Measurements from ENCODE around the gene NUFIP1. TPM values are rescaled to one million over a fixed set of nuclear protein-coding genes. Genes with fewer than 3 reads are reported as not detected.
A peak's percentile ranks its signal among the peaks of the same experiment; 100 is the strongest.
"Not testable (repeated sequence)": the region's sequence is repeated elsewhere in the genome, so short reads cannot be mapped to it uniquely, and the experiment has no call there.

NUFIP1 gene
- polyA plus RNA-seq, 4 donors: 1.3 to 8.2 (median 2.1) TPM

DNA sequence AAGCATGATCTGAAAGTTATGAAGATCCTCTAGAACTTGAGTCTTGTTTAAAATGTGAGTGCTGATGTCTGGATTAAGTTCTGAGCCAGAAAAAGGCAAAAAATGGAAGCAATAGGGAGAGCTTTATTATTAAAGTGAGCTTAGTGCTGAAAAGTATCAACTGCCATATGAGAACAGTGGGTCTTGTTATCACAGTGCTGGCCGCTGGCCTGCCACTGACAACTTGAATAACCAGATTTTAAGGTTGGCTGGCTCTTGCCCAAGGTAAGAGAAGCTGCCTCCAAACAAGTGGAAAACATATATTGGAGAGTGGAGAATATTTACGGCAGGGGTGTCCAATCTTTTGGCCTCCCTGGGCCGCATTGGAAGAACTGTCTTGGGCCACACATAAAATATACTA is 33.9 kb downstream of the NUFIP1 start:
- no peaks in the 10 kb centered on the region for H3K4me1 ChIP-seq (ENCODE audit: control insufficient read depth in 3 of 3, insufficient read depth in 2 of 3, low read depth in 1 of 3, low read length in 2 of 3)
- H3K36me3 ChIP-seq (ENCODE audit: control insufficient read depth in 3 of 3, insufficient read depth in 2 of 3, low read depth in 1 of 3, low read length in 3 of 3): peaks cover 2 to 14% (median 2%) of the 10 kb centered on the region in 3 donors
- H3K9me3 ChIP-seq (ENCODE audit: control insufficient read depth in 2 of 2, insufficient read depth in 1 of 2, low read depth in 1 of 2, low read length in 1 of 2): no peaks in the 10 kb centered on the region
- no peaks in the 10 kb centered on the region for H3K27me3 ChIP-seq (ENCODE audit: control insufficient read depth in 3 of 3, insufficient read depth in 3 of 3, low read length in 3 of 3)
- FAIRE-seq (no peak), DNase-seq (no peak)
- no peak overlapping the region for H3K27ac ChIP-seq (ENCODE audit: low read depth in 1 of 3, low read length in 2 of 3)
- WGBS, 3 donors: 71 to 86% (median 77%) methylated on average over 3 of the region's 3 CpGs
- H3K4me3 ChIP-seq (ENCODE audit: low read depth in 1 of 3, low read length in 3 of 3): no peak overlapping the region

DNA sequence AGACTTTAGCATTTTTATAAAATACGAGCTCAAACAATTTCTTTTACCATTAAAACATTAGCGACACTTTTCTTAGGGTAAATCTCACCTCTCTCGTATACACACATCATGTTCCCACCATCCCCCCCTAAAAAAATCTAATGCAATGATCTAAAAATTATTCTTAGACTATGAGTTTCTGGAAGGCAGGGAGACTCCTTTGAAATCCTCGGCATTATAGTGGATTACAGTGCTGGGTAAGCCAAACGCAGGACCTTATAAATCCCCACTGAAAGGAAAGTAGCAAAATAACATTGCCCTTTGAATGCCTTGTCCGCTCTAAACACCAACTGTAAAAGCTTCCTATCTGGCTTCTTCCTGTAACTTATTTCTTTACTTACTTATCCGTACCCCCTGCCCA is 35.0 kb downstream of the NUFIP1 start:
- no peaks in the 10 kb centered on the region for H3K9me3 ChIP-seq (ENCODE audit: control insufficient read depth in 2 of 2, insufficient read depth in 1 of 2, low read depth in 1 of 2, low read length in 1 of 2)
- WGBS, 3 donors: 94 to 98% (median 97%) methylated on average over 7 of the region's 7 CpGs
- DNase-seq (no peak), FAIRE-seq (no peak)
- H3K27ac ChIP-seq (ENCODE audit: low read depth in 1 of 3, low read length in 2 of 3): no peak overlapping the region
- H3K4me3 ChIP-seq (ENCODE audit: low read depth in 1 of 3, low read length in 3 of 3): no peak overlapping the region
- no peaks in the 10 kb centered on the region for H3K4me1 ChIP-seq (ENCODE audit: control insufficient read depth in 3 of 3, insufficient read depth in 2 of 3, low read depth in 1 of 3, low read length in 2 of 3)
- no peaks in the 10 kb centered on the region for H3K27me3 ChIP-seq (ENCODE audit: control insufficient read depth in 3 of 3, insufficient read depth in 3 of 3, low read length in 3 of 3)
- peaks cover 2 to 16% (median 2%) of the 10 kb centered on the region in 3 donors for H3K36me3 ChIP-seq (ENCODE audit: control insufficient read depth in 3 of 3, insufficient read depth in 2 of 3, low read depth in 1 of 3, low read length in 3 of 3)

DNA sequence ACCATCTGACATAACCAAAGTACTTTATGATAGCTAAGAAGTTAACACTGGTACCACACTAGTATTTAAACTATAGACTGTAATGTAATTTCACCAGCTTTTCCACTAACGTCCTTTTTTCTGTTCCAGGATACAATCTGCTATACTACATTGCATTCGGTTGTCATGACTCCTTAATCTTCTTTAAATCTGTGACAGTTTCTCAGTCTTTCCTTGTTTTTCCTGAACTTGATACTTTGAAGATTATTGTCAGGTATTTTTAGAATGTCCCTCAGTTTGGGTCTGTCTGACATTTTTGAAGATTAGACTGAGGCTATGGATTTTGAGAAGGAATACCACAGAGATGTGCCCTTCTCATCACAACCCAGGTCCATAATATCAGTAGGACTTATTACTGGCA is 36.6 kb downstream of the NUFIP1 start:
- no peaks in the 10 kb centered on the region for H3K27me3 ChIP-seq (ENCODE audit: control insufficient read depth in 3 of 3, insufficient read depth in 3 of 3, low read length in 3 of 3)
- H3K36me3 ChIP-seq (ENCODE audit: control insufficient read depth in 3 of 3, insufficient read depth in 2 of 3, low read depth in 1 of 3, low read length in 3 of 3): peaks cover 2 to 16% (median 2%) of the 10 kb centered on the region in 3 donors
- DNase-seq (no peak), FAIRE-seq (no peak)
- 88 to 91% (median 88%) methylated on average over 2 of the region's 2 CpGs for WGBS, 3 donors
- no peak overlapping the region for H3K27ac ChIP-seq (ENCODE audit: low read depth in 1 of 3, low read length in 2 of 3)
- H3K9me3 ChIP-seq (ENCODE audit: control insufficient read depth in 2 of 2, insufficient read depth in 1 of 2, low read depth in 1 of 2, low read length in 1 of 2): no peaks in the 10 kb centered on the region
- H3K4me1 ChIP-seq (ENCODE audit: control insufficient read depth in 3 of 3, insufficient read depth in 2 of 3, low read depth in 1 of 3, low read length in 2 of 3): no peaks in the 10 kb centered on the region
- H3K4me3 ChIP-seq (ENCODE audit: low read depth in 1 of 3, low read length in 3 of 3): no peak overlapping the region

DNA sequence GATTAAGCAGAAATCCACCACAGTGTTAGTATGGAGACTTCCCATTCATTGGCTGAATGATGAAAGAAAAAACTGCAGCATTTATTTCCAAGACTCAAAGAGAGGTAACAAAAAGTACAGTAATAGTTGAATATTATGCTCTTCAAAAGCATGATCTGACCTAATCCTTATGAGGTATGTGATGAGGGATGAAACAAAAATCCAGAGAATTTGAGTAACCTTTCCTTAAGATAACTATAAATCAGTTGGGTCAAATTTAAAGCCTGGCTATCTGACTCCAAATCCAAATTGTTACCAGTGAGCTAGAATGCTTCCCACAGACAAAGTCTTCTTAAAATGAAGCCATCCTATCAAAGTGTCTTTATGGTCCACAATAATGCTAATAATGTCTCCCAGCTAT is 38.1 kb downstream of the NUFIP1 start:
- no peak for DNase-seq
- no peak for FAIRE-seq
- Histone ChIP-seq H3K4me3 (ENCODE audit: low read depth in 1 of 3, low read length in 3 of 3) (no peak overlapping the region), H3K36me3 (ENCODE audit: control insufficient read depth in 3 of 3, insufficient read depth in 2 of 3, low read depth in 1 of 3, low read length in 3 of 3) (peaks cover under 1 to 11% (median 2%) of the 10 kb centered on the region in 3 donors), H3K9me3 (ENCODE audit: control insufficient read depth in 2 of 2, insufficient read depth in 1 of 2, low read depth in 1 of 2, low read length in 1 of 2) (no peaks in the 10 kb centered on the region), H3K27ac (ENCODE audit: low read depth in 1 of 3, low read length in 2 of 3) (no peak overlapping the region), H3K27me3 (ENCODE audit: control insufficient read depth in 3 of 3, insufficient read depth in 3 of 3, low read length in 3 of 3) (no peaks in the 10 kb centered on the region), H3K4me1 (ENCODE audit: control insufficient read depth in 3 of 3, insufficient read depth in 2 of 3, low read depth in 1 of 3, low read length in 2 of 3) (no peaks in the 10 kb centered on the region)

DNA sequence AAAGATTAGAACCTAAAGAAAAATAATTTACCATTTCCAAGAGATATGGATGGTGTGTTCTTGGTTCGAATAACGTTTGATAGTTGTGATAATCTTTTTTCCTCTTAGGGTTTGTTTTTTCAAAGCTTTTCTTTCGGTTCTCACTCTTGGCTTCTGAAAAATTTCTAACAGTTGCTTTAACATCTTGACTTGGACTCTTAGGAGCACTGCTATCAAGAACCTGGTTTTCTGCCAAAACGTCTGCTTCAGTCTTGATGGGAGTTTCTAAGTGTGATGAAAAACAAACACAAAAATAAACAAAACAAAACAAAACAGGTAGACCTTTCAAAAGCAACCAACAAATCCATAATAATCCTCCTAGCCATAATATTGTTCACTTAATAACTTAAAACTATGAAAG is 45.9 kb downstream of the NUFIP1 start:
- DNase-seq; H3K4me3 ChIP-seq (ENCODE audit: low read depth in 1 of 3, low read length in 3 of 3); FAIRE-seq; H3K36me3 ChIP-seq (ENCODE audit: control insufficient read depth in 3 of 3, insufficient read depth in 2 of 3, low read depth in 1 of 3, low read length in 3 of 3); H3K27me3 ChIP-seq (ENCODE audit: control insufficient read depth in 3 of 3, insufficient read depth in 3 of 3, low read length in 3 of 3); H3K4me1 ChIP-seq (ENCODE audit: control insufficient read depth in 3 of 3, insufficient read depth in 2 of 3, low read depth in 1 of 3, low read length in 2 of 3); H3K9me3 ChIP-seq (ENCODE audit: control insufficient read depth in 2 of 2, insufficient read depth in 1 of 2, low read depth in 1 of 2, low read length in 1 of 2); H3K27ac ChIP-seq (ENCODE audit: low read depth in 1 of 3, low read length in 2 of 3): not testable (repeated sequence)
- 32 to 53% (median 41%) methylated on average over 4 of the region's 4 CpGs for WGBS, 3 donors

DNA sequence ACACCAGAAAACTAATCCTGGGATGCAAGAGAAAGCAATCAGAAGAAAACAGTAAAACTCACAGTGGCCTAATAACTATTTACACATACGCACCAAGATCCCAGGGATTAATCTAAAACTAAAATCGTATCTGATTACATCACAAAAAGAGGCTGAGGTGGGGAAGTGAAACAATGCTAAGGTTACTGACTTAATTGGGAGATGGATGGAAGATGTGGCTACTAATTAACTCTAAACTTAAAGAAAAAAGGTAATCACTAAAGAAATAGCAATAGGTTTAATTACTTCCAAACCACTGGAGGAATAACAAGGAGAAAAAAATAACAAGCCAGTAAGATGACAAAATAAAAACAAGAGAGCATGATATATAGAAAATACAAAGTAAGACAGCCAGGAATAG is 50.4 kb downstream of the NUFIP1 start:
- H3K27me3 ChIP-seq (ENCODE audit: control insufficient read depth in 3 of 3, insufficient read depth in 3 of 3, low read length in 3 of 3): no peaks in the 10 kb centered on the region
- WGBS, 3 donors: 83 to 92% (median 87%) methylated on average over 2 of the region's 2 CpGs
- no peak overlapping the region for H3K27ac ChIP-seq (ENCODE audit: low read depth in 1 of 3, low read length in 2 of 3)
- H3K36me3 ChIP-seq (ENCODE audit: control insufficient read depth in 3 of 3, insufficient read depth in 2 of 3, low read depth in 1 of 3, low read length in 3 of 3): peaks cover 0 to 6% (median 0%) of the 10 kb centered on the region in 3 donors
- H3K4me1 ChIP-seq (ENCODE audit: control insufficient read depth in 3 of 3, insufficient read depth in 2 of 3, low read depth in 1 of 3, low read length in 2 of 3): no peaks in the 10 kb centered on the region
- FAIRE-seq (no peak), DNase-seq (no peak)
- no peaks in the 10 kb centered on the region for H3K9me3 ChIP-seq (ENCODE audit: control insufficient read depth in 2 of 2, insufficient read depth in 1 of 2, low read depth in 1 of 2, low read length in 1 of 2)
- H3K4me3 ChIP-seq (ENCODE audit: low read depth in 1 of 3, low read length in 3 of 3): no peak overlapping the region

DNA sequence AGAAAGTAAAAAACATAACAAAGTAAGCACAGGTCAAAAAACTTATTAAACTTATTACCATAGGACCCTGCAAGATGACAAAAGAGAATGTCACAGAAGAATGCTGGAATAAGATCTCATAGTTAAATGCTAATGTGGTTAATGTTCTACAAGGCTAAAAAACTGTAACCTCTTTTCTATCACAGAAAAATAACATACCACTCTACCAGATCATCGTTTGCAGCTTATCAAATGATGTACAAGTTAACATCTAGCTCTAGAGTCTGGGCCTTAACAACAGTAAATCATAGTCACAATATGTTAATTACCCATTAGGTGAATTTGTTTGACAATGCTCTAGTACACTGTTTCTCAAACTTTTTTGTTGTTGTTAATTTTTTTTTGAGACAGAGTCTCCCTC is 53.0 kb downstream of the NUFIP1 start:
- H3K4me1 ChIP-seq (ENCODE audit: control insufficient read depth in 3 of 3, insufficient read depth in 2 of 3, low read depth in 1 of 3, low read length in 2 of 3): no peaks in the 10 kb centered on the region
- no peak overlapping the region for H3K4me3 ChIP-seq (ENCODE audit: low read depth in 1 of 3, low read length in 3 of 3)
- no peaks in the 10 kb centered on the region for H3K9me3 ChIP-seq (ENCODE audit: control insufficient read depth in 2 of 2, insufficient read depth in 1 of 2, low read depth in 1 of 2, low read length in 1 of 2)
- H3K27me3 ChIP-seq (ENCODE audit: control insufficient read depth in 3 of 3, insufficient read depth in 3 of 3, low read length in 3 of 3): no peaks in the 10 kb centered on the region
- DNase-seq: no peak
- no peak for FAIRE-seq
- 33 to 67% (median 63%) methylated on average over 1 of the region's 1 CpG for WGBS, 3 donors
- no peak overlapping the region for H3K27ac ChIP-seq (ENCODE audit: low read depth in 1 of 3, low read length in 2 of 3)
- H3K36me3 ChIP-seq (ENCODE audit: control insufficient read depth in 3 of 3, insufficient read depth in 2 of 3, low read depth in 1 of 3, low read length in 3 of 3): no peaks in the 10 kb centered on the region

DNA sequence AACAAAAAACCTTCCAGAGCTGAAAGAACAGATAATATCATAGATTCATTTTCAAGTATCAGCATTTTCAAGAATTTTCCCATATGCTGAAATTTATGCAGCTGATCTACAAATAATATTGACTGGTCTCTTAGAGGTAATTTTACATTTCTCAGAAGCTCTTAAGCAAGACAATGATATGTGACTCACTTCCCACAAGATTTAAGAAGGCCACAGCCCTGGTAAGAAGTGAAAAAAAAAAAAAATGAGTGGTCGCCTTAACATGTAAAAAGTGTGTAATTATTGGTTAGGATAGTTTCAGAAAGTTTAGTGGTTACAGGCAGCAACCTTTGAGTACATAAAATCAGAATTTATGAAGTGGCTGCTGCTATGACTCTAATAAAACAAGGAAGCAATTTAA is 54.5 kb downstream of the NUFIP1 start:
- Histone ChIP-seq H3K27me3 (ENCODE audit: control insufficient read depth in 3 of 3, insufficient read depth in 3 of 3, low read length in 3 of 3) (no peaks in the 10 kb centered on the region), H3K36me3 (ENCODE audit: control insufficient read depth in 3 of 3, insufficient read depth in 2 of 3, low read depth in 1 of 3, low read length in 3 of 3) (no peaks in the 10 kb centered on the region), H3K4me3 (ENCODE audit: low read depth in 1 of 3, low read length in 3 of 3) (no peak overlapping the region), H3K9me3 (ENCODE audit: control insufficient read depth in 2 of 2, insufficient read depth in 1 of 2, low read depth in 1 of 2, low read length in 1 of 2) (no peaks in the 10 kb centered on the region), H3K4me1 (ENCODE audit: control insufficient read depth in 3 of 3, insufficient read depth in 2 of 3, low read depth in 1 of 3, low read length in 2 of 3) (no peaks in the 10 kb centered on the region), H3K27ac (ENCODE audit: low read depth in 1 of 3, low read length in 2 of 3) (no peak overlapping the region)
- WGBS, 3 donors: 0 to 4% (median 1%) methylated on average over 1 of the region's 1 CpG
- no peak for DNase-seq
- FAIRE-seq: no peak

DNA sequence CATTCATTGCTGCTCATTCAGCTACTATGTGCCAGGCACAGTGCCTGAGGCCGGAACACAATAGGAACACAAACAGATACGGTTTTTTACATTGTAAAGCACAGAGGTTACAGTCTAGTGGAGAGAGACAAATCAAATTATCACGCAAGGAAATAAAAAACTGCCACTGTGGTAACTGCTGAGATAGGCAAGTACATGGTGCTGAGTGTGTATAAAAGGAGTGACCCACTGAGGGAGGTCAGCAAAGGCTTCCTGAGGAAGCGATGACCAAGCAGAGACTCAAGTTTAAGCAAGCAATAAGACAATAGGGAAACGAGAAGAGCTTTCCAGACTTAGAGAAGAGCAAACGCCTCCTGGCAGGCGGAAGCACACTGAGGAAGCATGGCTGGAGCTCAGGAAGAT is 56.4 kb downstream of the NUFIP1 start:
- H3K9me3 ChIP-seq (ENCODE audit: control insufficient read depth in 2 of 2, insufficient read depth in 1 of 2, low read depth in 1 of 2, low read length in 1 of 2): no peaks in the 10 kb centered on the region
- H3K27ac ChIP-seq (ENCODE audit: low read depth in 1 of 3, low read length in 2 of 3): peak overlapping the region in 2 of 3 donors; percentile 4 to 32
- FAIRE-seq: no peak
- 72 to 88% (median 81%) methylated on average over 7 of the region's 7 CpGs for WGBS, 3 donors
- no peaks in the 10 kb centered on the region for H3K4me1 ChIP-seq (ENCODE audit: control insufficient read depth in 3 of 3, insufficient read depth in 2 of 3, low read depth in 1 of 3, low read length in 2 of 3)
- DNase-seq: no peak
- H3K36me3 ChIP-seq (ENCODE audit: control insufficient read depth in 3 of 3, insufficient read depth in 2 of 3, low read depth in 1 of 3, low read length in 3 of 3): no peaks in the 10 kb centered on the region
- no peaks in the 10 kb centered on the region for H3K27me3 ChIP-seq (ENCODE audit: control insufficient read depth in 3 of 3, insufficient read depth in 3 of 3, low read length in 3 of 3)
- no peak overlapping the region for H3K4me3 ChIP-seq (ENCODE audit: low read depth in 1 of 3, low read length in 3 of 3)

Data from small intestine (tissue), 7 donors.